PC-3 (cell line): ENCODE results near the gene OPALIN.

Source experiments
- EZH2phosphoT487 ChIP-seq: fragments of 300-600 bp; sonication (generic); IDR thresholded peaks from 2 replicates; pipeline ENCODE4 v1.6.1; 2018; ENCODE audit warnings: mild to moderate bottlenecking, antibody characterized with exemption, low read length, borderline replicate concordance
- TF ChIP-seq, protein P1 (sequence below): fragments of 300-600 bp; sonication (generic); conservative IDR thresholded peaks from 2 replicates; pipeline ENCODE4 v1.5.1; 2017; ENCODE audit warnings: antibody characterized with exemption, low read depth, mild to moderate bottlenecking, low read length

DNA sequence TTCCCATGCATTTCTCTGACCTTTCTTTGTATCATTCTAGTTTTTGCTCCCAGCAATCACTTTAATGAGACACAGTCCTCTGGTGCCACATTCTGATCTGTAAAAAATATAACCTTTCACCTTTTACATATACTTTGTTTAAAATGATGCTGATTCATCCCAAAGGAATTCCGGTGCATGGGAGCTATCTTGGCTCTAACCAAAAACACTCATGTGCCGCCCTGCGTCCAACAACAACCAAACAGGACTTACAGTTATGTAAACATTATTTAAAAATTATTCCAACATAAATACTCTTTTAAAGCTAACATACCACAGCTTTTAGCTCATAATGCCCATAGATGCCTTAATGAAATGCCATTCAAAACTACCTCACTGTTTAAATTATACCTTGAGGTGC, 7.7 kb upstream of the OPALIN start:
- TF ChIP-seq, protein P1, sequence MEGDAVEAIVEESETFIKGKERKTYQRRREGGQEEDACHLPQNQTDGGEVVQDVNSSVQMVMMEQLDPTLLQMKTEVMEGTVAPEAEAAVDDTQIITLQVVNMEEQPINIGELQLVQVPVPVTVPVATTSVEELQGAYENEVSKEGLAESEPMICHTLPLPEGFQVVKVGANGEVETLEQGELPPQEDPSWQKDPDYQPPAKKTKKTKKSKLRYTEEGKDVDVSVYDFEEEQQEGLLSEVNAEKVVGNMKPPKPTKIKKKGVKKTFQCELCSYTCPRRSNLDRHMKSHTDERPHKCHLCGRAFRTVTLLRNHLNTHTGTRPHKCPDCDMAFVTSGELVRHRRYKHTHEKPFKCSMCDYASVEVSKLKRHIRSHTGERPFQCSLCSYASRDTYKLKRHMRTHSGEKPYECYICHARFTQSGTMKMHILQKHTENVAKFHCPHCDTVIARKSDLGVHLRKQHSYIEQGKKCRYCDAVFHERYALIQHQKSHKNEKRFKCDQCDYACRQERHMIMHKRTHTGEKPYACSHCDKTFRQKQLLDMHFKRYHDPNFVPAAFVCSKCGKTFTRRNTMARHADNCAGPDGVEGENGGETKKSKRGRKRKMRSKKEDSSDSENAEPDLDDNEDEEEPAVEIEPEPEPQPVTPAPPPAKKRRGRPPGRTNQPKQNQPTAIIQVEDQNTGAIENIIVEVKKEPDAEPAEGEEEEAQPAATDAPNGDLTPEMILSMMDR, result no peak
- TF ChIP-seq EZH2phosphoT487, result no peak
